ENCODE data around the gene APOBEC3C. TPM values are rescaled to one million over a fixed set of nuclear protein-coding genes. Genes with fewer than 3 reads are reported as not detected.
"Not testable (repeated sequence)": the region's sequence is repeated elsewhere in the genome, so short reads cannot be mapped to it uniquely, and the experiment has no call there.

The APOBEC3C gene
- total and polyA plus RNA-seq, 2 of the 4 experiments (the other 2 are of a cell fraction), result 6.6 to 32.0 TPM

DNA sequence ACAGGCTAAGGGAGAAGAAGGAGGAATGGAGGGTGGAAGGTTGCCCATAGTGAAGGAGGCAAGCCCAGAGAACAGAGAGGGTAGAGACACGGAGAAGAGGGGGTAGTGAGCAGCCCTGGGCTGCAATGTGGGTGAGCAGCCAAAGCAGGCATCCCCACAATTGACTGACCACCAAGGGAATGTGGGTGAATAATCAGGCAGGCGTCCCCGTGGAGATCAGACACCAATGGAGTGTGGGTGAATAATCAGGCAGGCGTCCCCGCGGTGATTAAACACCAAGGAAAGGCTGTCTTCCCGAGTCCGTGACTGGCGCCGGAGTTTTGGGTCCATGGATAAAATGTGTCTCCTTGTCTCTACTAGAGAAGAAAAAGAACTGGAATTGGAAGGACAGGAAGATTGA is 47.9 kb downstream of the APOBEC3C start:
- DNase-seq; H3K9ac ChIP-seq (ENCODE audit: low read depth, low read length); H4K91ac ChIP-seq (ENCODE audit: insufficient read depth, low read depth, low read length); H3K4me1 ChIP-seq (ENCODE audit: control insufficient read depth, insufficient read depth, low read length); H4K8ac ChIP-seq (ENCODE audit: low read depth in 2 of 2, low read length in 2 of 2); POLR2A ChIA-PET (ENCODE audit: unreplicated experiment); ATAC-seq (ENCODE audit: low read depth); H3K4ac ChIP-seq (ENCODE audit: low read depth, low read length); CTCF ChIA-PET; intact Hi-C loops (cut with micrococcal nuclease); H3K27ac ChIP-seq (ENCODE audit: insufficient read depth, low read length); H2BK5ac ChIP-seq (ENCODE audit: low read depth, low read length, poor library complexity, severe bottlenecking); H3K14ac ChIP-seq (replicated peaks; ENCODE audit: low read depth, low read length); H2BK20ac ChIP-seq (ENCODE audit: low read depth, low read length); H3K9me1 ChIP-seq (ENCODE audit: insufficient read depth, low read length); H4K5ac ChIP-seq (ENCODE audit: low read depth, low read length); H3K23ac ChIP-seq (ENCODE audit: low read depth, low read length); H2AFZ ChIP-seq (replicated peaks; ENCODE audit: low read length, poor library complexity); H3K9me3 ChIP-seq (ENCODE audit: control insufficient read depth, insufficient read depth, low read length); in situ Hi-C loops (cut with MboI; ENCODE audit: low sequenced_read_pairs); H3K36me3 ChIP-seq (ENCODE audit: control insufficient read depth, insufficient read depth, low read length); H4K20me1 ChIP-seq (ENCODE audit: insufficient read depth, low read length); H2BK120ac ChIP-seq (ENCODE audit: low read depth, low read length); BruUV-seq (replicated peaks); dilution Hi-C loops (cut with HindIII; ENCODE audit: low sequenced_read_pairs, unreplicated experiment); H3K79me1 ChIP-seq (ENCODE audit: low read depth in 1 of 2, low read length in 2 of 2); H2BK15ac ChIP-seq (ENCODE audit: low read depth, low read length); H3K18ac ChIP-seq (ENCODE audit: low read depth, low read length); H3K56ac ChIP-seq (ENCODE audit: extremely low read depth, insufficient read depth, low read length); H2AK5ac ChIP-seq (ENCODE audit: low read depth, low read length); H2AK9ac ChIP-seq (replicated peaks; ENCODE audit: low read depth, low read length, poor library complexity); H3K4me2 ChIP-seq (ENCODE audit: low read depth, low read length); H3K4me3 ChIP-seq (ENCODE audit: insufficient read depth, low read depth, low read length): not testable (repeated sequence)
- peaks cover 27% of the 10 kb centered on the region for H3K27me3 ChIP-seq (ENCODE audit: control insufficient read depth, insufficient read depth, low read length)
- WGBS, 2 experiments (ENCODE audit: extremely low coverage in 2 of 2, insufficient read length in 1 of 2), result 83% methylated on average over 7 of the region's 10 CpGs; no CpG with 5 or more reads in 1 of the 2 experiments

DNA sequence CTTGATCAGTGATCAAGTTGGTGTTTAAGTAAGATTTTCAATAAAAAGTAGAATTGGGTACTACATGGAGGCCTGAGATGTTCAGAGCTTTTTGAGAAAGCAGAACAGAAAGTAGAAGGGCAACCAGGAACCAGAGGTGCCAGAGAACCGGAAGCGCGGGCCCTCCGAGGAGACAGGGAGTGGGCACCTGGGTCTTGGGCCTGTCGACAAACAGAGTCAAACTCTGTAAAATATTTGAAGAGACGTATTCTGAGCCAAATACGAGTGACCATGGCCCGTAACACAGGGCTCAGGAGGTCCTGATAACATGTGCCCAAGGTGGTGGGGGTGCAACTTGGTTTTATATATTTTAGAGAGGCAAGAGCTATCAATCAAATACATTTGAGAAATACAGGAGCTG is 49.8 kb downstream of the APOBEC3C start:
- H3K9me1 ChIP-seq (ENCODE audit: insufficient read depth, low read length); H3K9ac ChIP-seq (ENCODE audit: low read depth, low read length); H2BK20ac ChIP-seq (ENCODE audit: low read depth, low read length); dilution Hi-C loops (cut with HindIII; ENCODE audit: low sequenced_read_pairs, unreplicated experiment); H3K9me3 ChIP-seq (ENCODE audit: control insufficient read depth, insufficient read depth, low read length); H3K4me2 ChIP-seq (ENCODE audit: low read depth, low read length); H2AFZ ChIP-seq (replicated peaks; ENCODE audit: low read length, poor library complexity); H2BK120ac ChIP-seq (ENCODE audit: low read depth, low read length); ATAC-seq (ENCODE audit: low read depth); H3K27ac ChIP-seq (ENCODE audit: insufficient read depth, low read length); H3K56ac ChIP-seq (ENCODE audit: extremely low read depth, insufficient read depth, low read length); H4K8ac ChIP-seq (ENCODE audit: low read depth in 2 of 2, low read length in 2 of 2); H3K79me1 ChIP-seq (ENCODE audit: low read depth in 1 of 2, low read length in 2 of 2); CTCF ChIA-PET; H3K23ac ChIP-seq (ENCODE audit: low read depth, low read length); H4K5ac ChIP-seq (ENCODE audit: low read depth, low read length); in situ Hi-C loops (cut with MboI; ENCODE audit: low sequenced_read_pairs); H3K4me3 ChIP-seq (ENCODE audit: insufficient read depth, low read depth, low read length); H4K20me1 ChIP-seq (ENCODE audit: insufficient read depth, low read length); H2BK5ac ChIP-seq (ENCODE audit: low read depth, low read length, poor library complexity, severe bottlenecking); H3K4ac ChIP-seq (ENCODE audit: low read depth, low read length); DNase-seq; H3K14ac ChIP-seq (replicated peaks; ENCODE audit: low read depth, low read length); H2AK5ac ChIP-seq (ENCODE audit: low read depth, low read length); H2AK9ac ChIP-seq (replicated peaks; ENCODE audit: low read depth, low read length, poor library complexity); POLR2A ChIA-PET (ENCODE audit: unreplicated experiment); H3K4me1 ChIP-seq (ENCODE audit: control insufficient read depth, insufficient read depth, low read length); BruUV-seq (replicated peaks); H2BK15ac ChIP-seq (ENCODE audit: low read depth, low read length); H4K91ac ChIP-seq (ENCODE audit: insufficient read depth, low read depth, low read length); H3K36me3 ChIP-seq (ENCODE audit: control insufficient read depth, insufficient read depth, low read length); H3K18ac ChIP-seq (ENCODE audit: low read depth, low read length); intact Hi-C loops (cut with micrococcal nuclease): not testable (repeated sequence)
- 84% methylated on average over 3 of the region's 8 CpGs; no CpG with 5 or more reads in 1 of the 2 experiments for WGBS, 2 experiments (ENCODE audit: extremely low coverage in 2 of 2, insufficient read length in 1 of 2)
- H3K27me3 ChIP-seq (ENCODE audit: control insufficient read depth, insufficient read depth, low read length), result peaks cover 37% of the 10 kb centered on the region
